Left lung (tissue), 10 donors: Measurements from ENCODE around the gene UXS1. TPM values are rescaled to one million over a fixed set of nuclear protein-coding genes. Genes with fewer than 3 reads are reported as not detected.

Source experiments
- ATAC-seq: fragments of 200-7000 bp; cut with Tn5 transposase; one replicate; pipeline ENCODE4 v1.9.1; 2020; ENCODE audit warnings: moderate library complexity
- DNase-seq, 4 donors: peaks; one replicate each; pipeline ENCODE4 v3.0.0-alpha.2; 2013 to 2020
- H3K27ac ChIP-seq, 2 donors: fragments of 200-600 bp; sonication (generic) in 1 of 2; one replicate each; pipeline versions ENCODE4 v1.5.0 to v1.8.0; 2020 to 2021
- H3K27me3 ChIP-seq, 2 donors: fragments of 200-600 bp; sonication (generic) in 1 of 2; one replicate each; pipeline versions ENCODE4 v1.5.0 to v1.8.0; 2020 to 2021
- H3K36me3 ChIP-seq, 2 donors: fragments of 200-600 bp; sonication (generic) in 1 of 2; one replicate each; pipeline versions ENCODE4 v1.5.0 to v1.8.0; 2020 to 2021
- H3K4me1 ChIP-seq, 2 donors: fragments of 200-600 bp; one replicate each; pipeline ENCODE4 v1.8.0; 2021
- H3K4me3 ChIP-seq, 2 donors: fragments of 200-600 bp; sonication (generic) in 1 of 2; one replicate each; pipeline versions ENCODE4 v1.5.0 to v1.8.0; 2020 to 2021; ENCODE audit warnings: mild to moderate bottlenecking in 1 of 2
- H3K9me3 ChIP-seq, 2 donors: fragments of 200-600 bp; sonication (generic) in 1 of 2; one replicate each; pipeline versions ENCODE4 v1.5.0 to v1.8.0; 2020 to 2021
- CTCF ChIP-seq, 2 donors: fragments of 200-600 bp; sonication (generic) in 1 of 2; IDR thresholded peaks; one replicate each; pipeline versions ENCODE4 v1.5.0 to v1.8.0; 2021; ENCODE audit warnings: antibody characterized with exemption in 2 of 2
- intact Hi-C, 2 donors: fragments of 100-400 bp; cut with DNase I; formaldehyde crosslinking; loops; one replicate each; pipeline versions ENCODE4 v1.11.2 to v1.14.2; 2022
- polyA plus RNA-seq, 6 donors: library from polyadenylated mRNA; unstranded; fragments of 120-200 nt; gene quantifications; one replicate each; pipeline ENCODE4 v1.2.1, GENCODE V29; 2013; ENCODE audit not compliant: insufficient read length in 6 of 6
- total RNA-seq, 2 donors: library from RNA; stranded (reverse); fragmentation: NEBNext Ultra II Directional; extraction: Animal tissue kit (Norgen Biotek cat#: 25700); gene quantifications; one replicate each; pipeline ENCODE4 v1.2.1, GENCODE V29; 2021
- donor health status: DM: no; HTN: yes; CAD: no.
- donor health status: DM: no; HTN: no; CAD: no.

Gene UXS1
- total and polyA plus RNA-seq, 8 donors, result 46.9 to 98.5 (median 87.4) TPM

GRCh38 chr2:106184394-106184793 lies 9.7 kb downstream of the UXS1 start:
- ATAC-seq, result no peak

DNA sequence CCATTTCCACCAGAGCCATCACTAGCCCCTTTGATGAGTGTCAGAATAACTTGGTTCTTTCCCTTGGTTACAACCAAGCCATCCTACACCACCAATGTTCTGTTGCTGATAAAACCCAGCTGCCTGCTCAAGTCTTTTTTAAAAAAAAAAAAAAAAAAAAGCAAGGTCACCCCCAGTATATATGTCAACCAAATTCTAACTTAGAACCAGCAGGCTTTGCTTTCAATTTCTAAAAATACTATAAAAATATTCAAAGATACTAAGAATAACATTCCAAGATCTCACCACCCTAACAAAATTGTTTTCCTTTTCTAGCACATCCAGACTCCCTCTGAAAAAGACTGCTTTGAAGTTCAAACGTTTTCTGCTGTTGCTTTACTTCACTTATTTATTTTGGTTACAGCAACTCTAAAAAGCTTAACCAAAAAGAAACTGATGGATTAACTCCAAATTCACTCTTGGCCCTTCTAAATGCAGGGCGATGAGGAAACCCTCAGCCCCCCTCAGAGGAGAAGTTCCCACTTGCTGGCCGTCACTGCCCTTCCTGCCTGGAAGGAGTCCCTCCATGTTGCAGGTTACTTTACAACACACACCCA lies 10.9 kb downstream of the UXS1 start:
- Histone ChIP-seq H3K4me1 (peaks cover 5 to 17% of the 10 kb centered on the region in 2 donors), H3K4me3 (no peak overlapping the region), H3K27ac (no peak overlapping the region), H3K36me3 (no peaks in the 10 kb centered on the region), H3K27me3 (no peaks in the 10 kb centered on the region), H3K9me3 (no peaks in the 10 kb centered on the region)
- TF ChIP-seq CTCF (IDR thresholded peaks at IDR 0.05), result no peak
- DNase-seq, result peak in 2 of 4 donors; percentile 80 to 87
- ATAC-seq, result peak; percentile 44
- intact Hi-C loops, result no loop called here

More at GRCh38 chr2:106184394-106184793, 9.7 kb downstream of the UXS1 start:
- no peaks in the 10 kb centered on the region for H3K9me3 ChIP-seq
- H3K27ac ChIP-seq, result no peak overlapping the region
- peaks cover 9 to 29% of the 10 kb centered on the region in 2 donors for H3K4me1 ChIP-seq
- no peak for DNase-seq
- H3K36me3 ChIP-seq, result no peaks in the 10 kb centered on the region
- no peak for TF ChIP-seq CTCF (IDR thresholded peaks at IDR 0.05)
- no peaks in the 10 kb centered on the region for H3K27me3 ChIP-seq
- intact Hi-C loops, result no loop called here
- H3K4me3 ChIP-seq, result no peak overlapping the region

DNA sequence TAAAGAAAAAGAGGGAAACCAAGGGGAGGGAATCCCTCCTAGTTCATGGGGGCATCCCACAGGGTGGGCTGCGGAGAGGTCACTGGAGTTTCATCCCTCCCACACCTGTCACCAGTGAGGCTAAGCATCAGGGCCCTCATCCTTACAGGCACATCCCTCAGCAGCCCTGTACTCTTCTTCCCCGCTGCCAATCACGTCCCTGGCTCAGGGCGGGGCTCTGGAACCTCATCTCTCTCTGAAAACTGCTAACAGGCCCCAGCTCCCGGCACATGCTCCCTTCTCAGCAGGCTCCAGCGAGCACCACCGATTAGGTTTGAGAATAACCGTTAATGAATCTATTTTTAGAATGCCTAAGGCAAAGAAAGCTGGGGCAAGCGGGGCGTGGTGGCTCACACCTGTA lies 13.0 kb downstream of the UXS1 start:
- DNase-seq (no peak), ATAC-seq (no peak)
- no peak for TF ChIP-seq CTCF (IDR thresholded peaks at IDR 0.05)
- intact Hi-C loops, result no loop called here
- no peaks in the 10 kb centered on the region for H3K36me3 ChIP-seq
- H3K4me1 ChIP-seq, result peaks cover 4 to 13% of the 10 kb centered on the region in 2 donors
- H3K9me3 ChIP-seq, result no peaks in the 10 kb centered on the region
- no peak overlapping the region for H3K27ac ChIP-seq
- no peaks in the 10 kb centered on the region for H3K27me3 ChIP-seq
- no peak overlapping the region for H3K4me3 ChIP-seq

- Histone ChIP-seq H3K36me3 (no peaks in the 10 kb centered on the region), H3K9me3 (no peaks in the 10 kb centered on the region), H3K4me1 (peaks cover 4 to 18% of the 10 kb centered on the region in 2 donors), H3K4me3 (no peak overlapping the region), H3K27ac (no peak overlapping the region), H3K27me3 (no peaks in the 10 kb centered on the region)
- DNase-seq (no peak), ATAC-seq (no peak)
- intact Hi-C loops, result no loop called here
- no peak for TF ChIP-seq CTCF (IDR thresholded peaks at IDR 0.05)
Observed at GRCh38 chr2:106180602-106181001, 13.5 kb downstream of the UXS1 start.

GRCh38 chr2:106178716-106179115 lies 15.4 kb downstream of the UXS1 start:
- DNase-seq (no peak), ATAC-seq (no peak)
- Histone ChIP-seq H3K27me3 (no peaks in the 10 kb centered on the region), H3K36me3 (no peaks in the 10 kb centered on the region), H3K4me3 (no peak overlapping the region), H3K4me1 (peaks cover 4 to 25% of the 10 kb centered on the region in 2 donors), H3K9me3 (no peaks in the 10 kb centered on the region), H3K27ac (no peak overlapping the region)
- intact Hi-C loops, result no loop called here
- TF ChIP-seq CTCF (IDR thresholded peaks at IDR 0.05), result no peak
